MM.1S (cell line): ENCODE measurements around the gene CS.

Source experiments
- DNase-seq: peaks from one replicate; pipeline ENCODE4 v3.0.0-alpha.2; 2015
- H2AFZ ChIP-seq: fragments of 300-600 bp; sonication (generic); 2 replicates; pipeline ENCODE4 v1.6.0; 2016; ENCODE audit warnings: antibody characterized with exemption, low read length
- H3F3A ChIP-seq: fragments of 300-600 bp; sonication (generic); 2 replicates; pipeline ENCODE4 v1.6.1; 2016; ENCODE audit warnings: mild to moderate bottlenecking, antibody characterized with exemption, low read length, moderate library complexity, mixed read lengths; ENCODE audit not compliant: insufficient read depth
- H3K27ac ChIP-seq: fragments of 300-600 bp; sonication (generic); 2 replicates; pipeline ENCODE4 v1.5.1; 2016; ENCODE audit warnings: mild to moderate bottlenecking, low read length
- H3K27me3 ChIP-seq: fragments of 300-600 bp; sonication (generic); replicated peaks from 2 replicates; pipeline ENCODE4 v1.6.0; 2016; ENCODE audit warnings: low read length; ENCODE audit not compliant: insufficient read depth
- H3K36me3 ChIP-seq: fragments of 300-600 bp; sonication (generic); replicated peaks from 2 replicates; pipeline ENCODE4 v1.6.1; 2016; ENCODE audit warnings: mild to moderate bottlenecking, low read length, mixed read lengths; ENCODE audit not compliant: insufficient read depth
- H3K4me1 ChIP-seq: fragments of 300-600 bp; sonication (generic); 2 replicates; pipeline ENCODE4 v1.6.1; 2016; ENCODE audit warnings: low read length, mixed read lengths
- H3K4me2 ChIP-seq: fragments of 300-600 bp; sonication (generic); 2 replicates; pipeline ENCODE4 v1.6.0; 2016; ENCODE audit warnings: low read depth, low read length
- H3K4me3 ChIP-seq: fragments of 300-600 bp; sonication (generic); 2 replicates; pipeline ENCODE4 v1.5.1; 2016; ENCODE audit warnings: low read length, mixed read lengths
- H3K79me2 ChIP-seq: fragments of 300-600 bp; sonication (generic); 2 replicates; pipeline ENCODE4 v1.6.1; 2016; ENCODE audit warnings: mixed run types, low read length, mixed read lengths
- H3K9ac ChIP-seq: fragments of 300-600 bp; sonication (generic); 2 replicates; pipeline ENCODE4 v1.6.1; 2016; ENCODE audit warnings: low read length, mixed read lengths
- H3K9me2 ChIP-seq: fragments of 300-600 bp; sonication (generic); replicated peaks from 2 replicates; pipeline ENCODE4 v1.6.1; 2016; ENCODE audit warnings: mild to moderate bottlenecking, low read length, mixed read lengths; ENCODE audit not compliant: insufficient read depth
- H3K9me3 ChIP-seq: fragments of 300-600 bp; sonication (generic); replicated peaks from 2 replicates; pipeline ENCODE4 v1.6.1; 2016; ENCODE audit warnings: mild to moderate bottlenecking, low read length, mixed read lengths; ENCODE audit not compliant: insufficient read depth
- H4K20me1 ChIP-seq: fragments of 300-600 bp; sonication (generic); 2 replicates; pipeline ENCODE4 v1.6.1; 2016; ENCODE audit warnings: mild to moderate bottlenecking, low read length, moderate library complexity, mixed read lengths; ENCODE audit not compliant: insufficient read depth
- CTCF ChIP-seq: fragments of 300-600 bp; sonication (generic); IDR thresholded peaks from 2 replicates; pipeline ENCODE4 v1.5.1; 2016; ENCODE audit warnings: antibody characterized with exemption, low read length, mixed read lengths
- EZH2 ChIP-seq: fragments of 300-600 bp; sonication (generic); optimal IDR thresholded peaks from 2 replicates; pipeline ENCODE3; 2017; ENCODE audit warnings: low read depth, mild to moderate bottlenecking, antibody characterized with exemption, low read length, mixed read lengths
- EZH2phosphoT487 ChIP-seq: fragments of 300-600 bp; sonication (generic); IDR thresholded peaks from 2 replicates; pipeline ENCODE4 v1.6.1; 2018; ENCODE audit warnings: antibody characterized with exemption, low read length

CS gene

GRCh38 chr12:56304872-56305590, 4.9 kb upstream of the CS start:
- H3K4me1 ChIP-seq, result peaks cover 18% of the 10 kb centered on the region
- no peak for DNase-seq
- no peak overlapping the region for H3K27ac ChIP-seq
- no peak overlapping the region for H3K9ac ChIP-seq
- TF ChIP-seq CTCF (no peak), EZH2 (no peak), EZH2phosphoT487 (no peak)
- no peaks in the 10 kb centered on the region for H4K20me1 ChIP-seq
- no peaks in the 10 kb centered on the region for H3K36me3 ChIP-seq
- H3K9me3 ChIP-seq, result no peaks in the 10 kb centered on the region
- H2AFZ ChIP-seq, result no peak overlapping the region
- H3K9me2 ChIP-seq, result no peaks in the 10 kb centered on the region
- no peaks in the 10 kb centered on the region for H3K27me3 ChIP-seq
- H3K79me2 ChIP-seq, result peaks cover 14% of the 10 kb centered on the region
- H3K4me3 ChIP-seq, result no peak overlapping the region
- no peak overlapping the region for H3K4me2 ChIP-seq
- H3F3A ChIP-seq, result peaks cover 10% of the 10 kb centered on the region

GRCh38 chr12:56304276-56304675, 4.1 kb upstream of the CS start:
- Histone ChIP-seq H2AFZ (no peak overlapping the region), H4K20me1 (no peaks in the 10 kb centered on the region), H3K4me2 (no peak overlapping the region), H3K36me3 (no peaks in the 10 kb centered on the region), H3K4me3 (no peak overlapping the region), H3F3A (peaks cover 18% of the 10 kb centered on the region), H3K9ac (no peak overlapping the region), H3K27me3 (no peaks in the 10 kb centered on the region), H3K4me1 (peaks cover 18% of the 10 kb centered on the region), H3K27ac (no peak overlapping the region), H3K9me2 (no peaks in the 10 kb centered on the region), H3K9me3 (no peaks in the 10 kb centered on the region), H3K79me2 (peaks cover 20% of the 10 kb centered on the region)
- TF ChIP-seq EZH2, result no peak
- TF ChIP-seq CTCF, result no peak
- no peak for DNase-seq

GRCh38 chr12:56300644-56301464, 724 bp upstream of the CS start:
- no peak for TF ChIP-seq EZH2phosphoT487
- Histone ChIP-seq H2AFZ (peak overlapping the region; percentile 81), H3K27me3 (no peaks in the 10 kb centered on the region), H4K20me1 (no peaks in the 10 kb centered on the region), H3K4me1 (peaks cover 26% of the 10 kb centered on the region), H3K9me2 (no peaks in the 10 kb centered on the region), H3K9ac (peak overlapping the region; percentile 56; the same call in 1 of the 2 replicates), H3K4me2 (peak overlapping the region; percentile 91), H3K36me3 (no peaks in the 10 kb centered on the region; the same call in 1 of the 2 replicates), H3K27ac (peak overlapping the region; percentile 74; the same call in 1 of the 2 replicates), H3K4me3 (peak overlapping the region; percentile 95), H3K9me3 (no peaks in the 10 kb centered on the region), H3K79me2 (peaks cover 54% of the 10 kb centered on the region), H3F3A (peaks cover 21% of the 10 kb centered on the region)
- DNase-seq, result peak; percentile 17
